ENCODE data around the gene EPB41L4A. TPM values are rescaled to one million over a fixed set of nuclear protein-coding genes. Genes with fewer than 3 reads are reported as not detected.
A peak's percentile ranks its signal among the peaks of the same experiment; 100 is the strongest.

EPB41L4A gene
- total and polyA plus RNA-seq, 11 donors, result 6.4 to 34.5 (median 16.2) TPM

GRCh38 chr5:112264151-112264550, 154.9 kb downstream of the EPB41L4A start:
- WGBS, 4 donors, result 59 to 75% (median 62%) methylated on average over 4 of the region's 4 CpGs
- TF ChIP-seq CTCF (IDR thresholded peaks at IDR 0.05), result no peak
- H3K36me3 ChIP-seq, result peaks cover 0 to 59% (median 15%) of the 10 kb centered on the region in 9 donors
- no peak overlapping the region for H3K4me3 ChIP-seq
- no peak overlapping the region for H3K27ac ChIP-seq
- peaks cover 0 to 14% (median 0%) of the 10 kb centered on the region in 12 donors for H3K4me1 ChIP-seq
- intact Hi-C loops (cut with DNase I), result no loop called here
- DNase-seq (no peak), ATAC-seq (peak; percentile 76 to 81 (median 78))
- H3K9me3 ChIP-seq, result no peaks in the 10 kb centered on the region
- no peaks in the 10 kb centered on the region for H3K27me3 ChIP-seq

GRCh38 chr5:112263469-112263868, 155.6 kb downstream of the EPB41L4A start:
- Histone ChIP-seq H3K4me3 (no peak overlapping the region), H3K27ac (no peak overlapping the region)
- no peak for ATAC-seq

GRCh38 chr5:112258571-112258970, 160.5 kb downstream of the EPB41L4A start:
- no peaks in the 10 kb centered on the region for H3K9me3 ChIP-seq
- TF ChIP-seq CTCF (IDR thresholded peaks at IDR 0.05), result no peak
- 58 to 76% (median 71%) methylated on average over 2 of the region's 2 CpGs for WGBS, 4 donors

More at GRCh38 chr5:112263469-112263868, 155.6 kb downstream of the EPB41L4A start:
- H3K4me1 ChIP-seq, result peaks cover 0 to 16% (median 0%) of the 10 kb centered on the region in 12 donors
- H3K27me3 ChIP-seq, result no peaks in the 10 kb centered on the region
- peaks cover 0 to 66% (median 15%) of the 10 kb centered on the region in 9 donors for H3K36me3 ChIP-seq
- H3K9me3 ChIP-seq, result no peaks in the 10 kb centered on the region
- no peak for DNase-seq
- no peak for TF ChIP-seq CTCF (IDR thresholded peaks at IDR 0.05)
- no peak for TF ChIP-seq POLR2A (IDR thresholded peaks at IDR 0.05)
- intact Hi-C loops (cut with DNase I), result no loop called here
- WGBS, 4 donors, result 74 to 95% (median 85%) methylated on average over 1 of the region's 1 CpG

DNA sequence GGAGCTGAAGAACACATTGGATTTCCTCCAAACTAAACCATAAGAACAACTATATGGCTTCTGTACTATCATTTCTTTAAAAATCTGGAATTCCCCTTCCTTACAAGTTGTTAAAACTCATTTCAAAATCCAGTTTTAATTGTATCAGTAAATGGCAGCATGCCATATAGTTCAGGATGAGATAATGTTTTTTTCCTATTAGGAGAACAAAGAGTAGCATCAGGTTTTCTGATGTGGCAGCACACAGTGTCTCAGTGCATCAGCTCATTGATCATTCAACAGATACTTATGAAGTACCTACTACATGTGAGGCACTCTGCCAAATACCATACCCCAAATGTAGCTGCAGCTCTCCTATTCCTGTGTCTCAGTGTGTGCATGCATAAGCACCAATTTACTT, 161.1 kb downstream of the EPB41L4A start:
- DNase-seq (no peak), ATAC-seq (no peak)
- H3K36me3 ChIP-seq, result peaks cover 0 to 46% (median 7%) of the 10 kb centered on the region in 9 donors
- H3K4me1 ChIP-seq, result peaks cover 0 to 32% (median 11%) of the 10 kb centered on the region in 12 donors
- intact Hi-C loops (cut with DNase I), result no loop called here
- no peak overlapping the region for H3K27ac ChIP-seq
- no peaks in the 10 kb centered on the region for H3K27me3 ChIP-seq
- no peaks in the 10 kb centered on the region for H3K9me3 ChIP-seq
- no peak overlapping the region for H3K4me3 ChIP-seq
- TF ChIP-seq CTCF (IDR thresholded peaks at IDR 0.05) (no peak), POLR2A (IDR thresholded peaks at IDR 0.05) (no peak)

More at GRCh38 chr5:112258571-112258970, 160.5 kb downstream of the EPB41L4A start:
- Histone ChIP-seq H3K27ac (no peak overlapping the region), H3K4me1 (peaks cover 0 to 33% (median 10%) of the 10 kb centered on the region in 12 donors), H3K27me3 (no peaks in the 10 kb centered on the region), H3K4me3 (no peak overlapping the region), H3K36me3 (peaks cover 0 to 51% (median 7%) of the 10 kb centered on the region in 9 donors)
- intact Hi-C loops (cut with DNase I), result no loop called here
- ATAC-seq (no peak), DNase-seq (no peak)
